Measurements from ENCODE around the gene TTC16. TPM values are rescaled to one million over a fixed set of nuclear protein-coding genes. Genes with fewer than 3 reads are reported as not detected.

The TTC16 gene
- total RNA-seq, 2 experiments from 2014 or later: 4.7 to 5.0 TPM

DNA sequence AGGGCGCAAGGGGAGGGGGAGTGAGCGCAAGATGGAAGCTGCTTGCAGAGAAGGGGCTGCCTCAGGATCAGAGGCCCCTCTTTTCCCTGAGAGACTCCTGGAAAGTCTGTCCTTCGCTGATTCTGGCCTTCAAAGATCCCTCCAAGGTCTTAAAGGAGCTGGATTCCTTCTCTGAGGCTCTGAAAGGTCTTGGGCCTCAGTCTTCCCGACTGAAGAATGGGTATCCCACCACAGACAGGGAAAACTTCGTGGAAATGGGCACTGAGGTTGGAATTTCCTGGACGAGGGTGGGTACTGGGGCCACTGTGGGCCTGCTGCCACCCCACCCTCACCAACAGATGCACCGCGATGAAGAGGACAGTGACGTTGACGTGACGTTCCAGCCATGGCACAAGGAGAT, 3.5 kb upstream of the TTC16 start:
- H3K36me3 Mint-ChIP-seq (ENCODE audit: low read depth): peaks cover 5% of the 10 kb centered on the region
- H3K27ac Mint-ChIP-seq: no peak overlapping the region
- ChIA-PET POLR2A (interaction anchor here (0.6 kb wide), 1 partner anchor 93 kb away, joined by 3 read pairs; no protein-coding TSS in a partner anchor), CTCF (interaction anchor here (2.5 kb wide), 1 partner anchor 22 kb away, joined by 14 read pairs; the partner anchor contains the start of gene TOR2A)
- H3K9me3 Mint-ChIP-seq (ENCODE audit: insufficient read depth): no peaks in the 10 kb centered on the region
- H3K4me3 Mint-ChIP-seq: no peak overlapping the region
- H3K27me3 Mint-ChIP-seq (ENCODE audit: low read depth): peaks cover 2% of the 10 kb centered on the region
- ATAC-seq: no peak
- DNase-seq: no peak
- peaks cover 39% of the 10 kb centered on the region for H3K4me1 Mint-ChIP-seq (ENCODE audit: low read depth)

DNA sequence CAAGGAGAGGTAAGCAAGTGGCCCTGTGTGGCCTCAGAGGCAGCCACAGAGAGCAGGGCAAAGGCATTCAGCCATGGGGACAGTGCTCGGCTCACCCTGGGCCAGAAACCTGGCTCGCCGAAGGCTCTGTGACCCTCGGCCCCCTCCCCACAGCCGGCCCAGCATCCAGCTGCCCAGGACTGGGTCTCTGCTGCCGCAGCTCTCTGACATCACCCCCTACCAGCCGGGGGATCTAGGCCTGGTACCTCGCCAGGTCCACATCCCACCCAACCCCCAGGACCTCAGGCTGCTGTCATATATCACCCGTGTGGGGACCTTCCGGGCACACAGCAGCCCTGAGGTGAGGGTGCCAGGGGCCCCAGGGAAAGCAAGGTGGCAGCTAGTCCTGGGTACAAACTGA, 3.0 kb upstream of the TTC16 start:
- H3K4me3 Mint-ChIP-seq: no peak overlapping the region

DNA sequence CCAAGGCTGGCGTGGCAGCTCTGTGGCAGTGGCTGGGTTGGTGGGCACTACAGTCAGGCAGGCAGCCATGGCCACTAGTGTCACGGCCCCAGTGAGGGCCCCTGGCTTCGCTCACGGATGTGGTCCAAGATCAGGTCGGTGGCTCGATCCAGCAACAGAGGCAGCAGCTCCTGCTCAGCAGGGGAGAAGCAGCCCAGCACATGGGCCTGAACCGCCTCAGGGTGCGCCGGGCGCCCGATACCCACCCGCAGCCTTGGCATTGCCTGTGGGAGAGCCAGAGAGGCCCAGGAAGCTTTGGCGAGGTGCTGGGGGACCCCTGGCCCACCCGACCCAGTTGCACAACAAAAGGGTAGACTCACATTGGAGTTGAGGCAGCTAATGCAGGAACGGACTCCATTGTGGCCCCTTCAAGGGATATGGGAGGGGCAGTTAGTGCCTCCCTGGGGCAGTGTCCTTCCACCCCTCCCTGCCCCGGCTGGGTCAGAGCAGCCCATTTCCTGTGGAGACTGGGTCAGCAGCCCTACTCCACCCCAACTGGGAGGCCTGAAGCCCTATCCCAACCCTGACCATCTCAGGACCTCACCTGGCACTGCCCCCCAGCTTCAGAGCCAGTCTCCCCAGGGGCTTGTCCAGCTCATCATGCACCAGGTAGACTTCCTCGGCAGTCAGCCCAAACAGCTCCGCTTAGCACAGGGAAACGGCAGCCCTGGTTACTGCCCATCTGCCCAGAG, 1.7 kb upstream of the TTC16 start:
- Mint-ChIP-seq H3K27me3 (ENCODE audit: low read depth) (peaks cover 2% of the 10 kb centered on the region), H3K9me3 (ENCODE audit: insufficient read depth) (no peaks in the 10 kb centered on the region), H3K4me3 (peak overlapping the region; percentile 72), H3K27ac (peak overlapping the region; percentile 70), H3K4me1 (ENCODE audit: low read depth) (peaks cover 35% of the 10 kb centered on the region), H3K36me3 (ENCODE audit: low read depth) (peaks cover 3% of the 10 kb centered on the region)
- POLR2A ChIA-PET: interaction anchor here (1.5 to 2.3 kb wide), 2 partner anchors 9 to 21 kb away, joined by 3 to 8 read pairs; partner anchors contain the start of gene TOR2A
- CTCF ChIA-PET: interaction anchor here (0.8 to 3.2 kb wide), 2 partner anchors 21 to 188 kb away, joined by 3 to 35 read pairs; partner anchors contain the start of gene TOR2A
- no peak for DNase-seq
- no peak for ATAC-seq

More for the DNA sequence above, 3.0 kb upstream of the TTC16 start:
- Mint-ChIP-seq H3K36me3 (ENCODE audit: low read depth) (peaks cover 5% of the 10 kb centered on the region), H3K27ac (no peak overlapping the region), H3K27me3 (ENCODE audit: low read depth) (peaks cover 2% of the 10 kb centered on the region), H3K4me1 (ENCODE audit: low read depth) (peaks cover 34% of the 10 kb centered on the region), H3K9me3 (ENCODE audit: insufficient read depth) (no peaks in the 10 kb centered on the region)
- ChIA-PET POLR2A (interaction anchor here (0.6 kb wide), 1 partner anchor 93 kb away, joined by 3 read pairs; no protein-coding TSS in a partner anchor), CTCF (interaction anchor here (2.5 kb wide), 1 partner anchor 21 kb away, joined by 14 read pairs; the partner anchor contains the start of gene TOR2A)
- ATAC-seq (no peak), DNase-seq (no peak)

DNA sequence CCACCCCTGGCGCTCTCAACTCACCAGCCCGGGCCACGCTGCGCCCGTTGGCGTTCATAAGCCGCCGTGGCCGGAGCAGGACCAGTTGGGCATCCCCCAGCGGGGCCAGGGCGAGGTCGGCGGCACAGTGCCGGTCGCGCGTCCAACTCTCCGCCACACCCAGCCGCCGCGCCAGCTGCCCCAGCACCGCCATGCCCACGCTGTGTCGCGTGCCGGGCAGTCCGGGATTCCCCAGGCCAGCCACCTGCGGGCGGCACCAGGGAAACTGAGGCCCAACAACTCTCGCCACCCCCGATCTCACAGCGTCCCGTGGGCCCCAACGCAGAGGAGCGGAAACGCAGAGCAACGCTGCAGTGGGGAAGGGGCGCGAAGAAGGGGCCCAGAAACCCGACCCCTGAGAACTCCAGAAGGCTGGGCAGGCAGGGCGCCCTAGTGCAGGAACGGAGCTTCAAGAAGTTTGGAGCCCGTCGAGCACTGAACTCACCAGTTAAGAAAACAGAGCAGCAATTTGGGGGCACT, 869 bp upstream of the TTC16 start:
- DNase-seq: no peak

DNA sequence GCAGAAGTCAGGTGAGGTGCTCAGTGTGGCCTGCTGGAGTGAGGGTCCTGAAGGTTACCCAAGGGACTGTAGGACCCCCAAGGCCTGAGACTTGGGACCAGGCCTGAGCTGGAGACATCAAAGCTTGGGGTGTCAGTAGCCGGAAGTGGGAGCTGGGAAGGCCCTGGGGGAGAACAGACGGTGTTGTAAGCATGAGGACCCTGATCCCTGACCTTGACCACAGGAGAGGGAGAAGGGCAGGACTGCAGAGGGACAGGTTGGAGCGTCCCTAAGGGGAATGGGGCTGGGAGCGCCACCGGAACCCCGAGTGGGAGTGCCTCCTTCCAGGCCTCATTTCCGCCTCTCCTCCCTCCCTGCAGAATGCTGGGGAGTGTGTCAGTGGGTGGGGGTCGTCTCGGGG, 533 bp downstream of the TTC16 start:
- POLR2A ChIA-PET: interaction anchor here (0.7 to 2.3 kb wide), 3 partner anchors 12 to 265 kb away, joined by 3 to 8 read pairs (median 4); partner anchors contain the start of genes LRSAM1 and RPL12
- peak overlapping the region; percentile 99 for H3K4me3 Mint-ChIP-seq
- CTCF ChIA-PET: interaction anchor here (1.6 to 3.2 kb wide), 2 partner anchors 18 to 412 kb away, joined by 5 to 35 read pairs; partner anchors contain the start of gene TOR2A
- no peaks in the 10 kb centered on the region for H3K9me3 Mint-ChIP-seq (ENCODE audit: insufficient read depth)
- ATAC-seq: no peak
- peaks cover 2% of the 10 kb centered on the region for H3K27me3 Mint-ChIP-seq (ENCODE audit: low read depth)
- peak overlapping the region; percentile 96 for H3K27ac Mint-ChIP-seq
- peaks cover 2% of the 10 kb centered on the region for H3K36me3 Mint-ChIP-seq (ENCODE audit: low read depth)
- H3K4me1 Mint-ChIP-seq (ENCODE audit: low read depth): peaks cover 41% of the 10 kb centered on the region
- DNase-seq: no peak

More for the DNA sequence above, 869 bp upstream of the TTC16 start:
- no peaks in the 10 kb centered on the region for H3K9me3 Mint-ChIP-seq (ENCODE audit: insufficient read depth)
- ChIA-PET CTCF (interaction anchor here (0.8 to 3.2 kb wide), 4 partner anchors 20 to 413 kb away, joined by 4 to 35 read pairs (median 4); partner anchors contain the start of gene TOR2A), POLR2A (interaction anchor here (1.1 to 2.3 kb wide), 3 partner anchors 10 to 264 kb away, joined by 3 to 8 read pairs (median 4); partner anchors contain the start of genes LRSAM1, RPL12 and TOR2A)
- H3K27me3 Mint-ChIP-seq (ENCODE audit: low read depth): peaks cover 2% of the 10 kb centered on the region
- peak overlapping the region; percentile 96 for H3K27ac Mint-ChIP-seq
- peaks cover 2% of the 10 kb centered on the region for H3K36me3 Mint-ChIP-seq (ENCODE audit: low read depth)
- H3K4me1 Mint-ChIP-seq (ENCODE audit: low read depth): peaks cover 43% of the 10 kb centered on the region
- ATAC-seq: peak; percentile 7
- peak overlapping the region; percentile 99 for H3K4me3 Mint-ChIP-seq

DNA sequence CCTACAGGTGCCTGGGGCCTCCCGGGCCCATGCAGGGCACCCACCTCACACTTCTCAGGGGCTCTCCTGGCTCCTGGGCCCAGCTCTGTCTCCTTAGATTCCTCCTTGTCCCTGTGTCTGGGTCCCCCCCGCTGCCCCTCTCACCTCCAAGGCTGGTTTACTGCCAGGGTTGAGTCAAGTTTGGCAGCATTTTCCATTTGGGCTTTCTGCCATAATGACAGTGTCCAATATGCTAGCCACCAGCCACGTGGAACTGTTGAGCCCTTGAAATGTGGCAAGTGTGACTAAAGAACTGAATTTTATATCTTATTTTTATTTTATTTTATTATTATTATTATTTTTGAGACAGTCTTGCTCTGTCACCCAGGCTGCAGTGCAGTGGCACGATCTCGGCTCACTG, 1.9 kb downstream of the TTC16 start:
- ChIA-PET POLR2A (no interaction called here), CTCF (interaction anchor here (5.3 kb wide), 1 partner anchor 17 kb away, joined by 27 read pairs; the partner anchor contains the start of gene TOR2A)
- Mint-ChIP-seq H3K27ac (no peak overlapping the region), H3K36me3 (ENCODE audit: low read depth) (peaks cover 2% of the 10 kb centered on the region), H3K4me1 (ENCODE audit: low read depth) (peaks cover 39% of the 10 kb centered on the region), H3K27me3 (ENCODE audit: low read depth) (peaks cover 2% of the 10 kb centered on the region), H3K9me3 (ENCODE audit: insufficient read depth) (no peaks in the 10 kb centered on the region), H3K4me3 (no peak overlapping the region)
- no peak for ATAC-seq
- DNase-seq: no peak

DNA sequence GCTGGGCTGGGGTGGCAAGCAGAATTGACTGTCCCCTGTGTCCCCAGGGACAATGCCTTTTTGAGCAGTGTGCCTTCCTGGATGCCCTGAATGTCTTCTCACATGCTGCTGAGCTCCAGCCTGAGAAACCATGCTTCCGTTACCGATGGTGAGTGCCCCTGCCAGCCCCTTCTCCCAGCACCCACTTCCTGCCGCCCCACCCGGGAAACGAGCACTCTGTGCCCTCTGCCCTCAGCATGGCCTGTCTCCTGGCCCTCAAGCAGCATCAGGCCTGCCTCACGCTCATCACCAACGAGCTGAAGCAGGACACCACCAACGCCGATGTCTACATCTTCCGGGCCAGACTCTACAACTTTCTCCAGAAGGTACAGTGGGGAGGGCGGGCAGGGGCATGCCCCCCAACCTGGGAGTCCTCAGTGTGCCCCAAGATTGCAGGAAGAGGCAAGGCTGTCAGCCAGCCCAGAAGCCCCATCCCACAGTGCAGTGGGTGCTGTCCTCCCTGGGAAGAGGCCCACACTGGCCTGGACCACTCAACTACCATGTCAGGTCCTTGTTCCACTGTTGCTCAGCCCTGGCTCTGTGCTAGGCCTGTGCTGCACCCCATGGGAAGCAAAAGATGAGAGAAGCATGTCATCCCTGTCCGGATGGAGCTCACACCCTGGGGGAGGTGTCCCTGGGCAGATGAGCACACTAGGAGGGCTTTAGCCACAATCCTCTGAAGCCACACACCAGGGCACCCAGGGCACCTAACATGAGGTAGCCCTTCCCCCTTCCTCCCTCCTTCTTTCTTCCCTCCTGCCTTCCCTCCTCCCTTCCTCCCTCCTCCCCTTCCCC, 4.4 kb downstream of the TTC16 start:
- ChIA-PET CTCF (interaction anchor here (1.2 to 5.3 kb wide), 2 partner anchors 15 to 130 kb away, joined by 4 to 27 read pairs; partner anchors contain the start of gene TOR2A), POLR2A (interaction anchor here (0.7 kb wide), 2 partner anchors 211 to 456 kb away, joined by 3 read pairs; partner anchors contain the start of gene GARNL3)
- Mint-ChIP-seq H3K4me1 (ENCODE audit: low read depth) (peaks cover 37% of the 10 kb centered on the region), H3K9me3 (ENCODE audit: insufficient read depth) (no peaks in the 10 kb centered on the region), H3K4me3 (peak overlapping the region; percentile 48), H3K36me3 (ENCODE audit: low read depth) (peaks cover 2% of the 10 kb centered on the region), H3K27me3 (ENCODE audit: low read depth) (no peaks in the 10 kb centered on the region), H3K27ac (peak overlapping the region; percentile 95)
- DNase-seq (peak; percentile 45), ATAC-seq (no peak)

DNA sequence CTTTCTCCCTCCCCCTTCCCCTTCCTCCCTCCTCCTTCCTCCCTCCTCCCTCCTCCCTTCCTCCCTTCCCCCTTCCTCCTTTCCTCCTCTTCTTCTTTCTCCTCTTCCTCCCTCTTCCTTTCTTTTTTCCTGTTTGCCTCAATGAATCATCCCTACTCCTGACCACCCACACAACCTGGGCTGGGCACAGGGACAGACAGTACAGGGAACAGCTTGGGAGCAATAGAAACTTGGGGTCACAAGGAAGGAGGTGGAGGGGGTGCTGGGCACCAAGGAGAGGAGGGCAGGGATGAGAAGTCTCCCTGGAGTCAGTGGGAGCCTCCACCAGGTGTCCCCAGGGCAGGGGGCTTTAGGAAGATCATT, 5.0 kb downstream of the TTC16 start:
- no peaks in the 10 kb centered on the region for H3K36me3 Mint-ChIP-seq (ENCODE audit: low read depth)
- H3K4me1 Mint-ChIP-seq (ENCODE audit: low read depth): peaks cover 33% of the 10 kb centered on the region
- H3K27me3 Mint-ChIP-seq (ENCODE audit: low read depth): no peaks in the 10 kb centered on the region
- H3K9me3 Mint-ChIP-seq (ENCODE audit: insufficient read depth): no peaks in the 10 kb centered on the region
- DNase-seq (no peak), ATAC-seq (no peak)
- ChIA-PET POLR2A (interaction anchor here (0.7 kb wide), 2 partner anchors 347 to 456 kb away, joined by 3 read pairs; partner anchors contain the start of genes GARNL3 and SLC25A25), CTCF (interaction anchor here (5.3 kb wide), 1 partner anchor 14 kb away, joined by 27 read pairs; the partner anchor contains the start of gene TOR2A)
- peak overlapping the region; percentile 31 for H3K4me3 Mint-ChIP-seq
- H3K27ac Mint-ChIP-seq: peak overlapping the region; percentile 65

DNA sequence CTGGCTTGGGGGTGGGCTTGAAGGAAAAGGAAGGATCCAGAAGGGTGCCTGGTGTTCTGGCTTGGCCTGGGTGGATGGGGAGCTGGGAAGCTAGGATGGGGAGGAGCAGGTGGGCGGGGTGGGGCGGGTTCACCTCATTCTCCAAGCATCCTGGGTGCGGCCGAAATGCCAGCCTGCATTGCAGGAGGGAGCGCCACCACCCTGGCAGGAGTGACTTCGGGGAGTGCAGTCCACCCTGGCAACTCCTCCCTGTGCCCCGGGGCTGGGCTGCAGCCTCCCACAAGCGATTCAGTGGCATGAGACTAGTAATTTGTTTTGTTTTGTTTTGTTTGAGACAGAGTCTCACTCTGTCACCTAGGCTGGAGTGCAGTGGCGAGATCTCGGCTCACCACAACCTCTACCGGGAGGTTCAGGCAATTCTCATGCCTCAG, 5.5 kb downstream of the TTC16 start:
- Mint-ChIP-seq H3K4me3 (peak overlapping the region; percentile 31), H3K9me3 (ENCODE audit: insufficient read depth) (no peaks in the 10 kb centered on the region), H3K4me1 (ENCODE audit: low read depth) (peaks cover 27% of the 10 kb centered on the region), H3K27ac (peak overlapping the region; percentile 65), H3K36me3 (ENCODE audit: low read depth) (no peaks in the 10 kb centered on the region), H3K27me3 (ENCODE audit: low read depth) (no peaks in the 10 kb centered on the region)
- CTCF ChIA-PET: interaction anchor here (5.3 kb wide), 1 partner anchor 14 kb away, joined by 27 read pairs; the partner anchor contains the start of gene TOR2A
- no peak for DNase-seq
- ATAC-seq: peak; percentile 34
- POLR2A ChIA-PET: interaction anchor here (0.7 to 0.8 kb wide), 2 partner anchors 13 to 346 kb away, joined by 3 read pairs; partner anchors contain the start of genes SLC25A25 and TOR2A

DNA sequence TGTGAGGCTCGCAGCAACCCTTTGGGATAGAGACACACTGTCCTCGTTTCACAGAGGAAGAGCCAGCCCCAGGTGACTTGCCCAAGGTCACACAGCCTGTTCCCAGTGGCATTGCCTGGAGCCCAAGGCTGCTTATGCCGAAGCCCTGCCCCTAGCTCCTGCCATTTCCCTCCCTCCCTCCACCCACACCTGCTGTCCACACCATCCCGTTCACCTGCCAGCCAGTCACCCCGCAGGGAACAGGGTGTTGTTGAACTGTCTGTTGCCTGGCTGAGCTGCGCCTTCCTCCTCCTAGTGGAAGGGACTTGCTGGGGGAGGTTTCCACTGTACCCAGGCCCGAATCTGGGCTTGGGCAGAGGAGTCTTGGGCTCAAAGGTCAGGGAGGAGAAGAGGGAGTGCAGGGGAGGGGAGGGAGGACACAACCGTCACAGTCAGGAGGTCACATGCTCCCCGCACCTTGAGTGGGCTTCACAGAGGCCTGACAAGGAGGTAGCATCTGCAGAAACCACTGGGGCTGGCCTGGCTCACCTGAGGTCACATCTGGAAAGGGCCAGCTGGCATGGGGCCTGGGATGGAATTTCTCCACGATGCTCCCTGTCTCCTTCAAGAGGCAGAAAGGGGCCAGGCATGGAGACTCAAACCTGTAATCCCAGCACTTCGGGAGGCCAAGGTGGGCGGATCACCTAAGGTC, 6.3 kb downstream of the TTC16 start:
- Mint-ChIP-seq H3K9me3 (ENCODE audit: insufficient read depth) (no peaks in the 10 kb centered on the region), H3K27me3 (ENCODE audit: low read depth) (no peaks in the 10 kb centered on the region), H3K27ac (no peak overlapping the region), H3K36me3 (ENCODE audit: low read depth) (no peaks in the 10 kb centered on the region), H3K4me1 (ENCODE audit: low read depth) (peaks cover 26% of the 10 kb centered on the region), H3K4me3 (no peak overlapping the region)
- ChIA-PET CTCF (interaction anchor here (5.3 kb wide), 1 partner anchor 13 kb away, joined by 27 read pairs; the partner anchor contains the start of gene TOR2A), POLR2A (interaction anchor here (0.8 kb wide), 1 partner anchor 13 kb away, joined by 3 read pairs; the partner anchor contains the start of gene TOR2A)
- DNase-seq: no peak
- ATAC-seq: no peak

Measured in activated CD8-positive, alpha-beta T cell treated with anti-CD3 and anti-CD28 coated beads, Interleukin-2, amount 10 ng/mL, durations not matched to agents 7 days and 5 days (primary cell).